Panc1 (cell line): ENCODE data around the gene SCN2B. TPM values are rescaled to one million over a fixed set of nuclear protein-coding genes. Genes with fewer than 3 reads are reported as not detected.

ENCODE experiments used
- ATAC-seq: fragments of 200-7000 bp; cut with Tn5 transposase; 2 replicates; pipeline ENCODE4 v1.9.1; 2020; ENCODE audit warnings: mild to moderate bottlenecking, moderate library complexity
- BruUV-seq: library from RNA; stranded (reverse); fragments of 400-500 nt; replicated peaks from 2 replicates; lab custom pipeline; 2021; lab: Mats Ljungman, UMichigan
- CTCF ChIA-PET: fragments of 300-600 bp; sonication (Branson Sonifier 250); formaldehyde crosslinking; loops from one replicate; lab custom pipeline; 2022; ENCODE audit warnings: antibody characterized with exemption; lab: Charles Lee
- POLR2A ChIA-PET: fragments of 300-600 bp; sonication (Branson Sonifier 250); formaldehyde crosslinking; loops from one replicate; lab custom pipeline; 2022; ENCODE audit warnings: antibody characterized with exemption; lab: Charles Lee
- DNase-seq: peaks from one replicate; pipeline ENCODE4 v3.0.0-alpha.2; 2010; ENCODE audit warnings: low read depth, low spot score
- H3K27ac ChIP-seq: 2 replicates; pipeline ENCODE4 v1.5.1; 2011; ENCODE audit warnings: mild to moderate bottlenecking, low read length, inconsistent platforms
- H3K27me3 ChIP-seq: fragments of 200-500 bp; sonication (Bioruptor generic); 2 replicates; pipeline ENCODE4 v1.6.0; 2014; ENCODE audit warnings: low read length, inconsistent platforms; ENCODE audit not compliant: control insufficient read depth, insufficient read depth
- H3K36me3 ChIP-seq: fragments of 200-500 bp; sonication (Bioruptor generic); 2 replicates; pipeline ENCODE4 v1.5.1; 2014; ENCODE audit warnings: inconsistent platforms, mild to moderate bottlenecking, low read length, moderate library complexity; ENCODE audit not compliant: control insufficient read depth, insufficient read depth
- H3K4me1 ChIP-seq: 2 replicates; pipeline ENCODE4 v1.5.1; 2011; ENCODE audit warnings: inconsistent platforms, mild to moderate bottlenecking, low read length, moderate library complexity; ENCODE audit not compliant: control insufficient read depth, insufficient read depth
- H3K4me3 ChIP-seq, 2 experiments: 2 replicates each; pipeline ENCODE4 v1.5.1; 2011 to 2012; ENCODE audit warnings: low read depth in 2 of 2, low read length in 2 of 2, mild to moderate bottlenecking in 2 of 2, inconsistent platforms in 1 of 2, moderate library complexity in 1 of 2
- H3K9me3 ChIP-seq: fragments of 200-500 bp; sonication (Bioruptor generic); 2 replicates; pipeline ENCODE4 v1.5.1; 2014; ENCODE audit warnings: low read depth, mild to moderate bottlenecking, inconsistent platforms, low read length, moderate library complexity; ENCODE audit not compliant: control insufficient read depth, insufficient read depth
- CTCF ChIP-seq: fragments of 450-650 bp; IDR thresholded peaks from 2 replicates; pipeline ENCODE4 v1.5.1; 2017; ENCODE audit warnings: mild to moderate bottlenecking
- POLR2AphosphoS5 ChIP-seq: IDR thresholded peaks from 2 replicates; pipeline ENCODE4 v1.6.1; 2012; ENCODE audit warnings: mild to moderate bottlenecking, low read depth, low read length, moderate library complexity
- REST ChIP-seq, 2 experiments: IDR thresholded peaks; 2 replicates each; pipeline ENCODE4 v1.6.1; 2011 to 2012; ENCODE audit warnings: low read depth in 2 of 2, control low read depth in 1 of 2, low read length in 1 of 2, mild to moderate bottlenecking in 1 of 2, moderate library complexity in 1 of 2; ENCODE audit not compliant: insufficient read depth in 1 of 2
- SIN3A ChIP-seq: IDR thresholded peaks from 2 replicates; pipeline ENCODE4 v1.6.1; 2012; ENCODE audit warnings: low read depth, mild to moderate bottlenecking, low read length, moderate library complexity, borderline replicate concordance; ENCODE audit not compliant: insufficient read depth
- TCF7L2 ChIP-seq: IDR thresholded peaks from 2 replicates; pipeline ENCODE4 v1.6.1; 2011; ENCODE audit warnings: mild to moderate bottlenecking, low read depth, low read length, inconsistent platforms
- in situ Hi-C: cut with HindIII; loops from 2 replicates; pipeline ENCODE4 v1.10.0; 2016; ENCODE audit warnings: low sequenced_read_pairs, low pct_unique_long_range_greater_than_20kb
- intact Hi-C: fragments of 100-400 bp; cut with micrococcal nuclease; formaldehyde crosslinking; loops from one replicate; pipeline ENCODE4 v1.10.0; 2022; ENCODE audit not compliant: unreplicated experiment
- total RNA-seq: library from RNA; stranded (reverse); gene quantifications from one replicate; pipeline ENCODE4 v1.2.1, GENCODE V29; 2021; ENCODE audit not compliant: unreplicated experiment

Gene SCN2B
- total RNA-seq, 1 experiment from 2014 or later, result not detected

GRCh38 chr11:118156531-118157185 lies 19.8 kb downstream of the SCN2B start:
- no peak for TF ChIP-seq CTCF
- no peak for TF ChIP-seq TCF7L2
- no peak for TF ChIP-seq REST (IDR thresholded peaks at IDR 0.05; ENCODE audit: insufficient read depth in 1 of 2, low read depth in 2 of 2, low read length in 1 of 2)
- TF ChIP-seq POLR2AphosphoS5, result no peak
- no peak for TF ChIP-seq SIN3A
- no peak overlapping the region for H3K4me3 ChIP-seq
- H3K36me3 ChIP-seq, result no peaks in the 10 kb centered on the region
- intact Hi-C loops, result no loop called here
- ChIA-PET CTCF (interaction anchor here (0.6 to 1.4 kb wide), 6 partner anchors 10 to 391 kb away, joined by 3 to 14 read pairs (median 4); no protein-coding TSS in a partner anchor), POLR2A (interaction anchor here (0.5 to 0.6 kb wide), 2 partner anchors 95 to 209 kb away, joined by 3 to 4 read pairs; no protein-coding TSS in a partner anchor)
- ATAC-seq (no peak), DNase-seq (no peak)
- no peak overlapping the region for H3K27ac ChIP-seq
- in situ Hi-C loops, result no loop called here
- no TSS peak for BruUV-seq
- peaks cover 4% of the 10 kb centered on the region for H3K4me1 ChIP-seq
- no peaks in the 10 kb centered on the region for H3K9me3 ChIP-seq
- peaks cover 45% of the 10 kb centered on the region for H3K27me3 ChIP-seq

DNA sequence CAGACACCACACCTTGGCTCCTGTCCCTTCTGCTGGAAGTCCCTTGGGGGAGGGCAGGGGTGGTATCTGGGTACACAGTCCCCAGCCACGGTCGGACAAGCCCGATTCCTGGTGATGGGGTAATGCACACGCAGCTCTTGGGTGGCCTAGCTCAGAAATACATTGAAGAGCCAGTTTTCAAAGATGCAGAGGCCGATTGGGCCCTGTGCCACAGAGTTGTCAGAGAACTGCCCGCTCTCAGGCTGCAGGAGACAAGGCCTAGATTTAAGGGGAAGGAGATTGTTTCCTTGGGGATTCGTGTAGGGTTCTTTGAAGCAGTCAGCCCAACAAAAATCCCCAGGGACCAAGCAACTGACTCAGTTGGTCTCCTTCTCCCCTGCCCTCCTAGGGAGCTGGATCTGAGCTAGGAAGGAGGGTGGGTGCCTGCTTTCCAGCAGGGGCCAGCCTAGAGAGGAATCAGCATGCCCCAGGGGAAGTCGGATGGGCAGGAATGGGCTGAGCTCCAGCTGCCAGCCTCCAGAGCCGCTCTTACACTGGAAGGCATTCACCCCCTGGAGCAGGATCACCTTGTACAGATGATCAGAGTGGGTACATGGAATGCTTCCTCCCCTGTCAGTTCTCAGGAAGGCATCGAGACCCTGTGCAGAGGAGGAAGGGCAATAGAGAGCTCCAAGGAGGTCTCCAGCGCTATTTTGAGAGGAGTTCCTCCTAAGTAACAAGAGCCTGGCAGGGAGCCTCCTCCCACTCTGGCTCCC lies 20.5 kb downstream of the SCN2B start:
- Histone ChIP-seq H3K36me3 (no peaks in the 10 kb centered on the region), H3K27ac (no peak overlapping the region), H3K27me3 (peaks cover 42% of the 10 kb centered on the region), H3K9me3 (no peaks in the 10 kb centered on the region), H3K4me1 (peaks cover 4% of the 10 kb centered on the region), H3K4me3 (no peak overlapping the region)
- POLR2A ChIA-PET, result interaction anchor here (0.5 kb wide), 1 partner anchor 210 kb away, joined by 4 read pairs; no protein-coding TSS in a partner anchor
- CTCF ChIA-PET, result interaction anchor here (0.6 to 1.4 kb wide), 3 partner anchors 10 to 392 kb away, joined by 4 to 14 read pairs (median 7); no protein-coding TSS in a partner anchor
- DNase-seq (no peak), ATAC-seq (no peak)
- BruUV-seq, result no TSS peak
- TF ChIP-seq SIN3A (no peak), POLR2AphosphoS5 (no peak), REST (IDR thresholded peaks at IDR 0.05; ENCODE audit: insufficient read depth in 1 of 2, low read depth in 2 of 2, low read length in 1 of 2) (no peak), CTCF (no peak), TCF7L2 (no peak)
- intact Hi-C loops (no loop called here), in situ Hi-C loops (no loop called here)
